OCI-LY1 (cell line): ENCODE results near the gene UROD.

Source experiments
- H2AFZ ChIP-seq: fragments of 200-600 bp; sonication (generic), shearing (Covaris generic); 2 replicates; pipeline ENCODE4 v1.6.0; 2014; ENCODE audit warnings: antibody characterized with exemption, mild to moderate bottlenecking, low read length
- H3F3A ChIP-seq: fragments of 200-600 bp; sonication (generic), shearing (Covaris generic); 2 replicates; pipeline ENCODE4 v1.6.0; 2014; ENCODE audit warnings: mild to moderate bottlenecking, antibody characterized with exemption, low read length, moderate library complexity; ENCODE audit not compliant: insufficient read depth
- H3K27ac ChIP-seq: fragments of 200-600 bp; sonication (generic); 2 replicates; pipeline ENCODE4 v1.5.1; 2014; ENCODE audit warnings: low read length, mixed run types, mild to moderate bottlenecking, low read depth; ENCODE audit not compliant: poor library complexity, severe bottlenecking
- H3K27me3 ChIP-seq: fragments of 200-600 bp; sonication (generic); 2 replicates; pipeline ENCODE4 v1.6.0; 2014; ENCODE audit warnings: antibody characterized with exemption, mild to moderate bottlenecking, low read length, moderate library complexity; ENCODE audit not compliant: insufficient read depth
- H3K36me3 ChIP-seq: fragments of 200-600 bp; sonication (generic); 2 replicates; pipeline ENCODE4 v1.6.1; 2014; ENCODE audit warnings: mild to moderate bottlenecking, antibody characterized with exemption, low read length, moderate library complexity, mixed read lengths; ENCODE audit not compliant: insufficient read depth
- H3K4me1 ChIP-seq: fragments of 200-600 bp; sonication (generic); 2 replicates; pipeline ENCODE4 v1.5.1; 2014; ENCODE audit warnings: mild to moderate bottlenecking, low read length, moderate library complexity; ENCODE audit not compliant: insufficient read depth, severe bottlenecking
- H3K4me2 ChIP-seq: fragments of 200-600 bp; sonication (generic), shearing (Covaris generic); 2 replicates; pipeline ENCODE4 v1.6.1; 2014; ENCODE audit warnings: low read length
- H3K4me3 ChIP-seq: fragments of 200-600 bp; sonication (generic); 2 replicates; pipeline ENCODE4 v1.5.1; 2014; ENCODE audit warnings: low read length, low read depth, mild to moderate bottlenecking, mixed read lengths; ENCODE audit not compliant: poor library complexity, severe bottlenecking
- H3K79me2 ChIP-seq: fragments of 200-600 bp; shearing (Covaris generic); 2 replicates; pipeline ENCODE4 v1.6.1; 2016; ENCODE audit warnings: mixed run types, low read length, mixed read lengths; ENCODE audit not compliant: insufficient read depth
- H3K9ac ChIP-seq: fragments of 200-600 bp; sonication (generic), shearing (Covaris generic); 2 replicates; pipeline ENCODE4 v1.6.1; 2014; ENCODE audit warnings: mild to moderate bottlenecking, low read length, mixed read lengths
- H3K9me2 ChIP-seq: fragments of 200-600 bp; sonication (generic), shearing (Covaris generic); 2 replicates; pipeline ENCODE4 v1.6.1; 2014; ENCODE audit warnings: low read depth, mild to moderate bottlenecking, low read length, mixed read lengths
- H3K9me3 ChIP-seq: fragments of 200-600 bp; shearing (Covaris generic); 2 replicates; pipeline ENCODE4 v1.6.1; 2014; ENCODE audit warnings: low read length, mixed read lengths
- H4K20me1 ChIP-seq: fragments of 200-600 bp; sonication (generic), shearing (Covaris generic); 2 replicates; pipeline ENCODE4 v1.6.0; 2016; ENCODE audit warnings: mild to moderate bottlenecking, low read length; ENCODE audit not compliant: insufficient read depth
- EZH2 ChIP-seq: fragments of 200-600 bp; sonication (generic), shearing (Covaris generic); IDR thresholded peaks from 2 replicates; pipeline ENCODE4 v1.8.0; 2017; ENCODE audit warnings: borderline replicate concordance, mixed run types, mild to moderate bottlenecking, antibody characterized with exemption, low read length, moderate library complexity, mixed read lengths
- TF ChIP-seq, protein P1 (sequence below): fragments of 200-600 bp; sonication (generic), shearing (Covaris generic); IDR thresholded peaks from 2 replicates; pipeline ENCODE4 v1.5.1; 2017; ENCODE audit warnings: mild to moderate bottlenecking, antibody characterized with exemption, low read length, moderate library complexity, mixed read lengths

UROD gene

DNA sequence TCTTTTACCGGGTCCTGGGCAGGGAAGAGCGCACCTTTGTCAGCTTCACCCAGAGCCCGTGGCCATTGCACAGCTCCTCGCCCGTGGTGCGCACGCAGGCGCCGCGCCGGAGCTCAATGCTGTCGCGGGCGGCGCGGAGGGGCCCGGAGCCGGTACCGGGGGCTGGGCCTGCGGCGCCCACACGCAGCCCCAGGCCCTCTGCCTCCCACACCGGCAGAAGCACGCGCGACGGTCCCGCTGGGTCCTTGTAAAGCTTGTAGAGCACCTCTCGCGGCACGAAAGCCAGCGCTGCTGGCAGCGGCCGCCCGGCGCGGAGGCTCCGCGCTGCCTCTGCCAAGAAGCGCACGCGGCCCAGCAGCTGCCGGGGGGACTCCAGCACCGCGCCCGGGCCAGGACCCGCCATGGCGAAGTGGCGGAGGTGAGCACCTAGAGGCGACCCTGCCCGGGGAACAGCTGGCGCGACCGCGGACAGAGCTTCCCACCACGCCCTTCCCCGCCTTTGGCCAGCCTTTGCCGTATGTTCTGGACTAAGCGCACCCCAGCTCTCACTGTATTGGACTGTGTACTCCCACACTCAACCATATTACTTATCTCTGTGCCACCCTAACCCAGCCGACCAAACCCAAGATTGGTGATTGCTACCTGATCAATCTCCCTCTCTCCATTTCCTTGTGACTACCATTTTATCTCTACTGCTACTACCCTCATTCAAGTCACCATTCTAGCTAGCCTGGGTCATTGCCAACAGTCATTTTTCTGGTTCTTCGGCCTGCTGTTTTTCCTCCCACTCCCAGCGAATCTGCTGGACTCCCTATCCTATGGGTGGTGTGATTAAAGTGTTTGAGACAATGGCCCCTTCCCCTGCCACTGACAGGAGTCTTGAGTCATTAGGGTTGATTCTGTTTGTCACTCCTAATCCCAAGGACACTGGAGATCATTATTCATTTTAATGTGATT is 921 bp upstream of the UROD start, which contains the start of gene HECTD3:
TSS of gene HECTD3 (minus strand) at position 470 of the 957 bp plus-strand sequence. CDS start at position 403, 67 bp downstream.
- Histone ChIP-seq H3K27ac (peak within 1 kb of the TSS; percentile 61), H3K4me2 (peak within 1 kb of the TSS; percentile 98), H3K9me2 (no peaks in the 10 kb centered on the region), H3K9ac (peak within 1 kb of the TSS; percentile 89), H4K20me1 (no peaks in the 10 kb centered on the region), H3K27me3 (no peaks in the 10 kb centered on the region), H3F3A (no peaks in the 10 kb centered on the region), H3K9me3 (no peaks in the 10 kb centered on the region), H3K4me1 (peaks cover 27% of the 10 kb centered on the region), H3K4me3 (peak within 1 kb of the TSS; percentile 94), H3K79me2 (no peaks in the 10 kb centered on the region), H2AFZ (peak within 1 kb of the TSS; percentile 98), H3K36me3 (peaks cover 23% of the 10 kb centered on the region)
- no peak for TF ChIP-seq EZH2
- TF ChIP-seq, protein P1, sequence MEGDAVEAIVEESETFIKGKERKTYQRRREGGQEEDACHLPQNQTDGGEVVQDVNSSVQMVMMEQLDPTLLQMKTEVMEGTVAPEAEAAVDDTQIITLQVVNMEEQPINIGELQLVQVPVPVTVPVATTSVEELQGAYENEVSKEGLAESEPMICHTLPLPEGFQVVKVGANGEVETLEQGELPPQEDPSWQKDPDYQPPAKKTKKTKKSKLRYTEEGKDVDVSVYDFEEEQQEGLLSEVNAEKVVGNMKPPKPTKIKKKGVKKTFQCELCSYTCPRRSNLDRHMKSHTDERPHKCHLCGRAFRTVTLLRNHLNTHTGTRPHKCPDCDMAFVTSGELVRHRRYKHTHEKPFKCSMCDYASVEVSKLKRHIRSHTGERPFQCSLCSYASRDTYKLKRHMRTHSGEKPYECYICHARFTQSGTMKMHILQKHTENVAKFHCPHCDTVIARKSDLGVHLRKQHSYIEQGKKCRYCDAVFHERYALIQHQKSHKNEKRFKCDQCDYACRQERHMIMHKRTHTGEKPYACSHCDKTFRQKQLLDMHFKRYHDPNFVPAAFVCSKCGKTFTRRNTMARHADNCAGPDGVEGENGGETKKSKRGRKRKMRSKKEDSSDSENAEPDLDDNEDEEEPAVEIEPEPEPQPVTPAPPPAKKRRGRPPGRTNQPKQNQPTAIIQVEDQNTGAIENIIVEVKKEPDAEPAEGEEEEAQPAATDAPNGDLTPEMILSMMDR = no peak

DNA sequence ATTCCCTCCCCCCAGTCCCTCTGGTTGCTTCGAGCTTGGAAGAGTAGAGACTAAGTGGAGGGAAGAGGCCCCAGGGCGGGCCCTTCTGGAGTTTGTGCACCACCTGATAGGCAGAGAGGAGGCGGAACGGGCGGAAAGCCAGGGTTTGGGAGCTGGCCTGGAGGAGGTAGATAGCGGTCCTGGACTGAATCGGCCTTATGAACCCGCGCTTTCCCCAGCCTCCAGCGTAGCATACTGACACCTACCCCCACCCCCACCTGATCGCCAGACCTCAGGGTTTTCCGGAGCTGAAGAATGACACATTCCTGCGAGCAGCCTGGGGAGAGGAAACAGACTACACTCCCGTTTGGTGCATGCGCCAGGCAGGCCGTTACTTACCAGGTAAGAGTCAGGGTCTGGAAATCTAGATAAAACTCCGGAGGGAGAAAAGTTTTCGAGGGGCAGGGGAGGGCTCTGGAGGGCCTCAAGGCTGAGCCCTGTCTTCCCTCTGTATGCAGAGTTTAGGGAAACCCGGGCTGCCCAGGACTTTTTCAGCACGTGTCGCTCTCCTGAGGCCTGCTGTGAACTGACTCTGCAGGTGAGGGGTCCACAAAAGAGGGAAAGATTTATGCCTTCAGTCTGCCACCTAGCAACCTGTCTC is 705 bp downstream of the UROD start:
- H3K36me3 ChIP-seq = peaks cover 16% of the 10 kb centered on the region; the same call in 1 of the 2 replicates
- H3K9me3 ChIP-seq = no peaks in the 10 kb centered on the region
- no peaks in the 10 kb centered on the region for H4K20me1 ChIP-seq
- no peak overlapping the region for H3K27ac ChIP-seq
- TF ChIP-seq, protein P1 = no peak
- no peak for TF ChIP-seq EZH2
- no peaks in the 10 kb centered on the region for H3K79me2 ChIP-seq
- peaks cover 27% of the 10 kb centered on the region for H3K4me1 ChIP-seq
- H3K4me3 ChIP-seq = peak overlapping the region; percentile 94
- no peaks in the 10 kb centered on the region for H3K9me2 ChIP-seq
- peak overlapping the region; percentile 89 for H3K9ac ChIP-seq
- H3F3A ChIP-seq = no peaks in the 10 kb centered on the region
- H2AFZ ChIP-seq = 0 out of 2 replicates have a peak overlapping the region, but pooled peaks have one; percentile 35
- H3K27me3 ChIP-seq = no peaks in the 10 kb centered on the region
- peak overlapping the region; percentile 98 for H3K4me2 ChIP-seq

GRCh38 chr1:45013551-45014209 is 1.6 kb downstream of the UROD start:
- H3K4me3 ChIP-seq = no peak overlapping the region
- H3K27ac ChIP-seq = no peak overlapping the region
- H4K20me1 ChIP-seq = no peaks in the 10 kb centered on the region
- no peaks in the 10 kb centered on the region for H3K27me3 ChIP-seq
- H3K79me2 ChIP-seq = no peaks in the 10 kb centered on the region
- H3K4me2 ChIP-seq = no peak overlapping the region; the same call in 1 of the 2 replicates
- TF ChIP-seq, protein P1 = no peak
- no peak for TF ChIP-seq EZH2
- no peaks in the 10 kb centered on the region for H3K9me3 ChIP-seq
- peaks cover 31% of the 10 kb centered on the region for H3K4me1 ChIP-seq
- H3K9ac ChIP-seq = no peak overlapping the region
- no peaks in the 10 kb centered on the region for H3F3A ChIP-seq
- peaks cover 9% of the 10 kb centered on the region; the same call in 1 of the 2 replicates for H3K36me3 ChIP-seq
- H3K9me2 ChIP-seq = no peaks in the 10 kb centered on the region
- H2AFZ ChIP-seq = no peak overlapping the region
